Astrocyte of the hippocampus (primary cell): ENCODE results near the gene SPRR1A.
"Not testable (repeated sequence)": the region's sequence is repeated elsewhere in the genome, so short reads cannot be mapped to it uniquely, and the experiment has no call there.

Experiments
- DNase-seq: peaks from one replicate; pipeline ENCODE4 v3.0.0; 2011; ENCODE audit warnings: low read depth, low spot score

Gene SPRR1A

DNA sequence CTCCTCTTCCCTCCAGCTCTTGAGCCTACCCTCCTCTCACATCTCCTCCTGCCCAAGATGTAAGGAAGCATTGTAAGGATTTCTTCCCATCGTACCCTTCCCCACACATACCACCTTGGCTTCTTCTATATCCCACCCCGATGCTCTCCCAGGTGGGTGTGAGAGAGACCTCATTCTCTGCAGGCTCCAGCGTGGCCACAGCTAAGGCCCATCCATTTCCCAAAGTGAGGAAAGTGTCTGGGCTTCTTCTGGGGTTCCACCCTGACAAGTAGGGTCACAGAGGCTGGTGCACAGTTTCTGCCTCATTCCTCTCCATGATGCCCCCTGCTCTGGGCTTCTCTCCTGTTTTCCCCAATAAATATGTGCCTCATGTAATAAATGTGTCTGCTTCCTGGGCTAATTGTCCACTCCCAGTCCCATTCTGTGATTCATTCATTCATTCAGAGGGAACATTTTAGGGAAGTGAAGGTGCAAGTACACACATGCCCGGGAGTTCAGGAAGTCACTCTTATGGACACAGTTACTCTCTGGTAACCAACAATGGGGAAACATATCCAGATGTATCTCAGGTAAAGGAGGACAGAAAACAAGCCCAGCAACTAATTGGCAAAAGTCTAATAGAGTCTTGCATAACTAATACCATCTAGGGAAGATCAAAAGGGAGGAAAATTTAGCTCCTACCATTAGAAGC, 11.5 kb upstream of the SPRR1A start:
- no peak for DNase-seq

DNA sequence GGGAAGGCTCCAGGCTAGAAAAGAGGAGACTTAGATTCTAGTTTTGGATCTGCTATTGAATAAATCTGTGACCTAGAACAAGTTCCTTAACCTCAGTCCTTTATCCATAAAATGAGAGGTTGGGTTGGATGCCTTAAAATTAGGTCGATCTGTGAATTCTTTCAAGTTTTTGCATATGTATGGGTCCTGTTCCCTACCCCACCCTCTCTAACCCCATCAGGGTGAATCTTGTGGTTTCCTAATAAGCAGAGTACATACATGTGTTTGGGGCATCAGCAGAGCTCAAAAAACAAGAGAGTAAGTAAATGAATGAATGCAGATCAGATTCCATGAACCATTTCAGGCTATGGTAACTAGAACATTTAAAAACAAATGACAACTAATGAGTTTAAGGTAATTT, 7.2 kb upstream of the SPRR1A start:
- no peak for DNase-seq

DNA sequence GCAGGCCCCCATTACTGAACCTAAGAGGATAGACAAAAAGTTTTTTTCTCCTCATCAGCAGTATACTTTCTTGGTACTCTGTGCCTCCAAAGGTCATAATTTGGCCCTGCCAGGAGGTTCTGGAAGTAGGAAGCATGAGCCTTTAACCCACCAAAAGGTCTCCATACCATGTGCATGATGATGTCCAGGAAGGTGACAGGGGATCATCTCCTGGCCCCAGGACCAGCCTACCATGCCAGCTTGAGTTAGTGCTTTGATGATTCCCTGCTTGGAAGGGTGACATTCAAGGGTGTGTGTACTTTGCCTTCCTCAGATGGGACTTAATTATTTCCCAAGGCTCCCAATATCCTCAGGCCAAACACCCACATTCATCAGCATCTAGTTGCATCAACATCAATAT, 6.3 kb upstream of the SPRR1A start:
- no peak for DNase-seq

DNA sequence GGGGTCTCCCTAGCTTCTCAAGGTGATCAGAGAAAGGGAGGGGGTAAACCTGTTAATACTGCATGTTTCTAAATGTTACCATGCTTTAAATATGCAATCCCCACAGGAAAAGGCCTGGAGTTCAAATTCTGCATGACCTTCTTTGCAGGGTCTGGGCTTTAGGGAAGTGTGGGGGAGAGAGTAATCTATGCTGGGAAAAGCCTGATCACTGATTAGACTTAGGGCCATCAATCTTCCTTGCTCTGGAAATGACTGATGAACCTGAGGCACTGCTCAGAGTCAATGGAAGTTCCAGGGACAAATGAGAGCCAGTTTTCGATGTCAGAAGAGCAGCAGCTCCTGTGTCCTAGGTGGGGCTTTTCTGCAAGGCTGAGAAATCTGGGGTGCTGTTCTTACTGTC, 3.2 kb upstream of the SPRR1A start:
- DNase-seq, result no peak

DNA sequence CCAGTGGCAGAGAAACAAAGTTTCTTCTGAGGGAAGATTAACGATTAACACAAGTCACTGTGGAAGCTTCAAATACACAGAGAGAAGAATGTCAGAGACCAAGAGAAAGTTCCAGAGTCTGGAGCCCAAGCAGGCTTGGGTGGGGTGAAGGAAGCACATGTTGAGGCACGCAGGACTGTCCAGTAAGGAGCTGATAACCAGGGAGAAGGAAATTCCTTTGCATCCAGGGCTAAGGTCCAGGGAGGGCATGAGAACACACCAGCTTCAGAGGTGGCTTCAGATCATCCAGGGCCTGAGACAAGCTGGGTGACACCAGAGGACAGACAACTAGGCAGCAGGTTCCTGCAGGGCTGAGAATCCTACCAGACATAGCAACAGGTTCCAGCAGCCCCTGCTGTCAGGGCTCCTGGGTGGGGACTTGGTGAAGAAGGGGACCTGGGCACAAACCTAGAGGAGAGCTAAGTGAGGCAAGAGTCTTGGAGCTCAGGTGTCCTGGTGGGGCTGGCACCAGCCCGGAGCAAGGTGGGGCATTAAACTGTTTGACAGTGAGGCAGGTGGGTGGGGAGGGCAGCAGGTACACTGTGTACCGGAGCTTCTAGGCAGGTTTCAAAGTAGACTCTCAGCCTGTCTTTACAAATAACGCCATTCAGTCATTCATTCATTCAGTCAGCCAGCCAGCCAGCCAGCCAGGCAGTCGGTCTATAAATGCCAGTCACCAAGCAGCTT, 2.6 kb upstream of the SPRR1A start:
- no peak for DNase-seq

DNA sequence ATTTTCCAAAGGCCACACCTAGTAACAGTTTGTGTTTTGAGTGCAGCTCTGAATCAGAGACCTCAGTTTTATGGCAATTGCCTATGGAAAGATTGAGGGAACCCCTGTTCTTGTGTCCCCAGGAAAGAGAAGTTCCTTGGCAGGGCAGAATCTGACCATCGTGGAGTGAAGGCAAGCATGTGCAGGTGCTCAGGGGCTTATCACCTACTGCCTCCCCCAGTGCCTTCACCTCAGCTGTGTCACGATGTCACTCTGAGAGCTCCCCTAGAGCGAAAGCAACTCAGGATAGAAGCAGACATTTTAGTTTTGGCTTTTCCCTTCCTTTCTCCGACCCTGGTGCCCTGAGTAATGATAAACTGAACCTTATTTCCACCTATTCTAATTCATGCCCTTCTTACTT, 1.8 kb upstream of the SPRR1A start:
- no peak for DNase-seq

DNA sequence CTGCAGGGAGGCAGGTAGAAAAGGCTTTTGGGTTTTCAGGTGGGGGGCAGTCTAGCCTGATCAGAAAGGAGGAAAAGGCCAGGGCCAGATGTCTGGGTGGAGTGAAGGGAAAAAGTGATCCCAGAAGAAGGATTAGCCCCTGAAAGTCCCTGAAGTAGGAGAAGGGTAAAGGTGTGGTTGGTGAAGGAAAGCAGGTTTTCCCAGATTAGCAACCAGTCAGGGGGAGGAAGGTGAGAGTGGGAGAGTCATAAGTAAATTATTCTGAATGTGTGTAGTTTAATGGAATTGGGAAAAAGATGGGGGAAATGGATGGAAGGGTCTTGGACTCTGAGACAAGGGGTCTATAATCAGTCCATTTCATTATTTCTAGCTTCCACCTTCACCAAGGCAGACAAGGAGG, 647 bp upstream of the SPRR1A start:
- DNase-seq, result no peak

DNA sequence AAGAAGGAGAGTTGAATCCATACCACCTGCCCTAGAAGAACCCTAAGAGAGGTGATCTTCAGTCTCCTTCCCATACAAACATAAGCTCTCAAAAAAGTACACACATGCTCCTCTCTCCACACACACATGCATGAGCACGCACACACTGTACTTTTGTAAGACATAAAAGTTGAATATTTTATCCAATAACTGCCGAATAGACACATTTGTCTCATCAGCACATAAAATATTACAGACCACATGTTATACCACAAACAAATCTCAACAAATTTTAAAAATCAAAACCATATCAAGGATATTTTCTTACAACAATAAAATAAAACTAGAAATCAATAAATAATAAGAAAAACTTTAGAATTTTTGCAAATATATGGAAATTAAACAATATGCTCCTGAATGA, 2.7 kb downstream of the SPRR1A start:
- DNase-seq, result no peak

DNA sequence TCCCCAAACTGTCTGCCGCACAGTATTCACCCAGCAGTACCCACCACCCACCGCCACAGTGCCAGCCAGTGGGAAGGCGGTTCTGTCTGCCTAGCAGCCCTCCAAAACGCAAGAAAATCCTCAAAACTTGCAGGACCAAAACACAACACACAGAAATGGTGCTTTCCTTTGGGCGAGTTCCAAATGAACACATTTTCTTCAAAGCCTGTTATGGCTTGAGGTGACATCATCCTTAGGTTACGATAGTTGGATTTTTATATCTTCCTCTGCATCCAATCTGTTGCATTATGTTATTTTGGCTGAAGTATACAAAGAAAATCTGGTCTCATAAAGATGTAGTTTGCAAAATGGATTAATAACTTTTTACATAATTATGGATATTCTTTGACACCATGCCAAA, 9.3 kb downstream of the SPRR1A start:
- DNase-seq, result no peak

DNA sequence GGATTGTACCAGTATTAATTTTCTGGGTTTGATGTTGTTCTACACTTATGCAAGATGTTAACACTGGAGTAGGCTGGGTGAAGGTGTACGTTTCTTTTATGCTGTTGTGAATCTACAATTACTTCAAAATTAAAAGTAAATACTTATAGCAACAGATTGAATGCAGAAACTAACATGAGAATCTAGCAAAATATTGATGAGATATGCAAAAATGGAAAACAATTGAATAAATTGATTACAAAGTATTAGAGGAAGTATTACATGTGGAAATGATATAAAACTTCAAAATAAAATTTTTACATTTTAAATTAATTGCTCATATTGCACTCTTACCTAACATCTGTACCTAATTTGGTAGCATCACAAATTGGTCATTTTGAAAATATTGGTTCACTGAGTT, 12.0 kb downstream of the SPRR1A start:
- DNase-seq, result no peak

DNA sequence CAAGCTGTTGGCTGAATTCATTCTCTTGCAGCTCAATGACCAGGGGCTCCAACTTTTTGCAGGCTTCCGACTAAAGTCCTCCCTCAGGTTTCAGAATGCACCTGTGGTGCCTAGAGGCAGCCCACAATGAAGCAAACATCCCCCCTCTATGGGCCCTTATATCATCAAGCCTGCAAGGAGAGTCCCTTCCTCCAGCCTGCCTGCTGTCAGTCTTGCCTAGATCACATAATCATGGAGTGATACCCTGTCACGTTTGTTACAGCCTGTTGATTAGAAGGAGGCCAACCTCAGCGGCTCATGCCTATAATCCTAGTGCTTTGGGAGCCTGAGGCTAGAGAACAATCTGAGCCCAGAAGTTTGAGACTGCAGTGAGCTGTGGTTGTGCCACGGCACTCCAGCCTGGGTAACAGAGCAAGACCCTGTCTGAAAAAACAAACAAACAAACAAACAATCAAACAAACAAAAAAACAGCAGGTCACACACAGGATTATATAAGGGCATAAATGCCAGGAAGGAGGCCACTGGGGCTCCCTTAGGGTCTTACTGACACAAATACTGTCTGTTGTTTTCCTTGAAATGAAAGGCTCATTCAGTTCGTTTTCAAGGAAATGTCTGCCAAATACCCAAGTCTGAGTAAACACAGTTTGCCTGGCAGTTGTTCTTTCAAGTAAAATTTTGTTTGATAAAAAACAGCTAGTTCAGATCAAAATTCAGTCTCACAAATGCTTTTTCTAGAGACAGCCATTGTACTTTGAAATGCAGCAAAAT, 12.9 kb downstream of the SPRR1A start:
- no peak for DNase-seq

DNA sequence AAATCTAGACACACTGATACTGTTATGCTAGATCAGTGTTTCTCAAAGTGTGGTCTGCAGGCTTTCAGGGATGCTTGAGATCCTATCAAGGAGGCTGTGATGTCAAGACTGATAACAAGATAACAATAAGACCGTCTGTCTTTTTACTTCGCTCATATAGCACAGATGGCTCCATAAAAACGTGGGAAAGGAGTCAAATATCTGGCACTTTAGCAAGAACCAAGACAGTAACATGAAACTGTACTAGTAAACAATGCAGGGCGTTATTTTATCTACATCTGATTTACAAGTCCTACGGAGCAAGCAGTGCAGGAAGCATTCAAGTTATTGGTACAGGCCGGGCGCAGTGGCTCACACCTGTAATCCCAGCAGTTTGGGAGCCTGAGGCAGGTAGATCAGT, 14.0 kb downstream of the SPRR1A start:
- no peak for DNase-seq

DNA sequence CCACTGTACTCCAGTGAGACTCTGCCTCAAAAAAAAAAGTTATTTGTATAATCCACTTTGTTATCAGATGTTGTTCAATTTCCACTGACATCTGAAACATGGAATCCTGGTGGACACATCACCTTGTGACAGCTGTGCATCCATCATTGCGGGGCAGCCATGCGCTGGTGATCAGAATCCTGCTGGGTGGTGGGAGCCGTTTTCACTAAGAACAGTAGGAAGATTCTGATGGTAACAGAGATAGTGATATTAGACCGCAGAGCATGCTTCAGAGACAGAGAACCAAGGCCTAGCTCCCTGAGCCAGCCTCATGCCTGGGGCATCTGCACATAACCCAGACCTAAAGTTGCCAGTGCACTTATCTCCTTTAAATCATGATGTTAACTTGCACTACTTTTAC, 14.6 kb downstream of the SPRR1A start:
- DNase-seq, result no peak

DNA sequence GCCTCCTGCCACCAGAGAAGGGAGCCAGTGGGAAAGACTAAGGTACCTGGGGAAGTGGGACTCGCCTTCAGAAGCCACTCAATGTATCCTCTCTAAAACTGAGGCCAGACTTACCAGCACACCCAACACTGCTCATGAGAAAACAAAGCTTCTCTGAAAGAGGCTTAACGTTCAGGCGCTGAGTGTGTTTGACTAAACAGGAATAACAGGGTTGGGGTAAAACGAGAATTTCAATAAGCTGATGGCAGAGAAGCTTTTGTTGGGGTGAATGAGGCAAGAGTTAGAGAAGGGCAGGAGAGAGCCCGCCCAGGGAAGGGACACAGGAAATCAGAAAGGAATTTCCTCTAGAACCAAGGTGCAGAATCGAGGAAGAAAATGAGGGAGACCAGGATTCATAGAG, 15.9 kb downstream of the SPRR1A start:
- no peak for DNase-seq

DNA sequence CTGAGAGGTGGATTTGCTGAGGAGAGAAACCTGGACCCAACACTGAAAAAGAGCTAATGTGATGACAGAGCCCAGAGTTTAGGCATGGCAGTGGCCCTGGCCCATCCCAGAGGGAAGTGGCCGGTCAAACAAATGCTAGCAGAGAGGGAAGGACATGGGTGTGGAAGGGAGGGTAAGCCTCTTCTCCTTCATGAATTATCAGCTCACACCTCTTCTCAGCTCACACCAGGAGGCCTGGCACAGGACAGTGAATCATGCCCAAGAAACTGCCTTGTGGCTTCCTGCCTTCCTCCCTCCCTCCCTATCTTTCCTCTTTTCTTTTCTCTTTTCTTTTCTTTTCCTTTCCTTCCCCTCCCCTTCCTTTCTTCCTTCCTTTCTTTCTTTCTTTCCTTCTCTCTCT, 16.4 kb downstream of the SPRR1A start:
- DNase-seq, result no peak

DNA sequence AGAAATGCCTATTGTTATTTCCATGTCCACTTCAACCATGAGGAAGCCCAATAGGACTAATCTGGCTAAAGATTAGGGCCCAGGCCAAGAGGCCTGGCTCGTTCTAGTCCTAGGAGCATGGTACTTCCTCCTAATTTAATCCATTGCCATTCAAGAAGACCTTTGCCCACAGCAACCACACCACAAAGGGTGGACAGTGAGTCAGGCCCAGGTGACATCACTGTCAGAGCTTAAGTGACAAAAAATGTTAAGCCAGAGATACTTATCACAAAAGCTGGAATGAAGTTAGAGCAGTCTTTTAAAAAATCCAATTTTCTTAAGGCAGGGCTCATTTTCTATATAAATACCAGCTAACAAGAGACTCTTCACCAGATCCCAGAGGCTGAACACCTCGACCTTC, 17.5 kb downstream of the SPRR1A start, which contains the start of gene SPRR3:
TSS of gene SPRR3 (plus strand) at position 368 of the 400 bp plus-strand sequence. CDS start 1,272 bp downstream, outside the sequence.
- DNase-seq, result no peak

DNA sequence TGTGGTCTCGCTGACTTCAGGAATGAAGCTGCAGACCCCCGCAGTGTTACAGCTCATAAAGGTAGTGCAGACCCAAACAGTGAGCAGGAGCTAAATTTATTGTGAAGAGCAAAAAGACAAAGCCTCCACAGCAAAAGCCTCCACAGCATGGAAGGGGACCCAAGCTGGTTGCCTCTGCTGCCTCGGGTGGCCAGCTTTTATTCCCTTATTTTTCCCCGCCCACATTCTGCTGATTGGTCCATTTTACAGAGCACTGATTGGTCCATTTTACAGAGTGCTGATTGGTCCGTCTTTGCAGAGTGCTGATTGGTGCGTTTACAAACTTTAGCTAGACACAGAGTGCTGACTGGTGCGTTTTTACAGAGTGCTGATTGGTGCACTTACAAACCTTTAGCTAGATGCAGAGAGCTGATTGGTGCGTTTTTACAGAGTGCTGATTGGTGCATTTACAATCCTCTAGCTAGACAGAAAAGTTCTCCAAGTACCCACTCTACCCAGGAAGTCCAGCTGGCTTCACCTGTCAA, 27.4 kb downstream of the SPRR1A start:
- not testable (repeated sequence) for DNase-seq

DNA sequence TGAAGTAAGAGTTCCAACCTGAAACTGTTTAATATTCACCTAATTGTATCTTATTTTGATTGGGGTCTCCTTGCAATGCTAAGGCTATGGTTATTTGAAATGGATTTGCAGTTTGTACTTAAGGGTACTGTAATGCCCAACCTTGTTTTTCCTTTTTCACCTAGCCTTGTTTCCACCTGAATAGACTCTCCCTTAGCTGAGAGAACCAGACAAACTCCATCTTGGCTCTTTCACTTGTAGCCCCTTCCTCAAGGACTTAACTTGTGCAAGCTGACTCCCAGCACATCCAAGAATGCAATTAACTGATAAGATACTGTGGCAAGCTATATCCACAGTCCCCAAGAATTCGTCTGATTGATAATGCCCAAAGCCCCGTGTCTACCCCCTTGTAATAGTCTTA, 37.9 kb downstream of the SPRR1A start:
- not testable (repeated sequence) for DNase-seq

DNA sequence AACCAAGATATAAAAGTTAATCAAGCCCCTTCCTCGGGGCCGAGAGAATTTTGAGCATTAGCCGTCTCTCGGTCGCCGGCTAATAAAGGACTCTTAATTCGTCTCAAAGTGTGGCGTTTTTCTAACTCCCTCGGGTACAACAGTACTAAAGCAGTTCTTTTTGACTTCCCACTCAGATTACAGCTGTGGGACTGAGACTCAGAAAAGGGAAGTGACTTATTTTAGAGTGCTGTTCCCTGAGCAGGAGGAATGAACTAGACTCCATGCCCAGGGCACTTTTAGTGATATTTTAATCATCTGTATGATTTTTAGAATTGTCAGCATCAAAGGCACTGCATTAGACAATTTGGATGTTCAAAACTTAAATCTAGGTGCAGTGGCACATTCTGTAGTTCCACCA, 38.5 kb downstream of the SPRR1A start:
- not testable (repeated sequence) for DNase-seq

DNA sequence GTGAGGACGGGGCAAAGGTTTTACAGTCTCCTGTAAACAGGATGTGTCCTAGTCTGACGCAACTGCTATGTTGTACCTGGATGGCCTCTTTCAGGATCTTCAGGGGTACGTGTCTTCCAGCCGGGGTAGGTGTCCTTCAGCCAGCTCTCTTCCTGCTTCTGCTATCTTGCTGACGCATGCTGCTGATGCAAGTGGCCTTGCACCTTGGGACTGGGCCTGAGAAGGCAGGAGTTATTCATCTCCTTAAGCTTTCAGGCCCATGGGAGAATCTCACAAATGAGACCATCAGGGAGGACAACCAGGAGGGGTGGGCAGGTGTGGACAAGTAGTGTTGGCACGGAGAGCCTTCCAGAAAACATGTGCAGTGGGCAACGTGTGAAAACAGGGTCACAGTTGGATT, 39.2 kb downstream of the SPRR1A start:
- no peak for DNase-seq

DNA sequence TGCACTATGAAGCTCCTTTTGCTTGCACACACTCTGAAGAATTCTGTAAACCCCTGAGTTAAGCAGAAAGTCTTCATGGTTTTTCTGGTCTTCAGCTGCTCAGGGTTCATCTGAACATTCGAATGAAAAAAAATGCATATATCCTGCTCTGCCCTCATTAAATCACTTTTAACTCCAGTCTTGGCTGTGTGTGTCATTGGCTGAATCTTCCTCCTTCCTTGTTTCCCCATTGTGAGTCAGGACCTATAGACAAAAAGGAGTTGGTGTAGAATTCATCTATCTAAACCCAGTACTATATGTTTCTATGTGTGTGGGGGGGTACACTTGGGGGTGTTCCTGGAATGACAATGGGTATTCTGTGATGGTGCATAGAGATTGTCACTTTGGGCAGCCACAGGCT, 40.5 kb downstream of the SPRR1A start:
- DNase-seq, result no peak

DNA sequence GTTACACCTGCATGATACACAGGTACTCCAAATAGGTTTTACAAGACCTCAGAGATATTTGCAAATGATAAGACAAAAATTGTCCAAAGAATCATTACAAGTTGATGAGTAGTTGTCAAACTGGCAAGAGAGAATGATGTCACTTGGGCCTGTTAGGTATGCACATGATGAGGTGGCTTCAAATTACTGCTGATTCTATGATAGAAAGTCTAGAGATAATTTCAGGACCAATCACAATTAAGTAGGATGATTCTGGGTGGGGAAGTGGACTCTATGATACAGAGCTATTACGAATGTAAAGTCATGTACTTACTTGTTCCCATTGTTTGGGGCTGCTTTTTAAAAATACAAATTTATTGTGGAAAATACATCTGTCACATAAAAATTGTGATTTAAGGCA, 41.9 kb downstream of the SPRR1A start:
- DNase-seq, result no peak
